H9 (cell line): ENCODE measurements around the gene RNF113A. TPM values are rescaled to one million over a fixed set of nuclear protein-coding genes. Genes with fewer than 3 reads are reported as not detected.

Experiments used
- DNase-seq: peaks from one replicate; pipeline ENCODE4 v3.0.0-alpha.2; 2017
- H2AFZ ChIP-seq: one replicate; pipeline ENCODE4 v1.6.1; 2013; ENCODE audit warnings: mild to moderate bottlenecking, low read length, control low read depth, moderate library complexity
- H2AK5ac ChIP-seq: 2 replicates; pipeline ENCODE4 v1.6.1; 2013; ENCODE audit warnings: low read length, control low read depth, mixed read lengths; ENCODE audit not compliant: insufficient read length
- H2BK120ac ChIP-seq: one replicate; pipeline ENCODE4 v1.6.1; 2013; ENCODE audit warnings: low read depth, mild to moderate bottlenecking, low read length, control low read depth, inconsistent platforms; ENCODE audit not compliant: poor library complexity, severe bottlenecking
- H2BK12ac ChIP-seq: 2 replicates; pipeline ENCODE4 v1.6.1; 2013; ENCODE audit warnings: low read length, control low read depth, mixed read lengths, low read depth; ENCODE audit not compliant: insufficient read length
- H2BK15ac ChIP-seq: 2 replicates; pipeline ENCODE4 v1.6.1; 2013; ENCODE audit warnings: low read depth, low read length, control low read depth
- H2BK20ac ChIP-seq: one replicate; pipeline ENCODE4 v1.6.1; 2013; ENCODE audit warnings: low read depth, mild to moderate bottlenecking, low read length, control low read depth, inconsistent platforms; ENCODE audit not compliant: poor library complexity, severe bottlenecking
- H2BK5ac ChIP-seq: 2 replicates; pipeline ENCODE4 v1.6.1; 2013; ENCODE audit warnings: low read length, control low read depth, mixed read lengths; ENCODE audit not compliant: insufficient read length
- H3K14ac ChIP-seq: 2 replicates; pipeline ENCODE4 v1.6.1; 2013; ENCODE audit warnings: low read length, control low read depth; ENCODE audit not compliant: insufficient read depth
- H3K18ac ChIP-seq: 2 replicates; pipeline ENCODE4 v1.6.1; 2013; ENCODE audit warnings: low read depth, mild to moderate bottlenecking, mixed read lengths, low read length, control low read depth; ENCODE audit not compliant: insufficient read length
- H3K23ac ChIP-seq: 2 replicates; pipeline ENCODE4 v1.6.1; 2013; ENCODE audit warnings: low read length, control low read depth, mixed read lengths, low read depth; ENCODE audit not compliant: insufficient read length
- H3K23me2 ChIP-seq: 2 replicates; pipeline ENCODE4 v1.6.1; 2013; ENCODE audit warnings: low read depth, mild to moderate bottlenecking, mixed read lengths, low read length, control low read depth; ENCODE audit not compliant: insufficient read length, poor library complexity, severe bottlenecking
- H3K27ac ChIP-seq: 2 replicates; pipeline ENCODE4 v1.5.1; 2013; ENCODE audit warnings: low read length, control low read depth, mixed read lengths, low read depth; ENCODE audit not compliant: insufficient read length
- H3K27me3 ChIP-seq: 2 replicates; pipeline ENCODE4 v1.6.1; 2013; ENCODE audit warnings: low read length, control low read depth, inconsistent platforms; ENCODE audit not compliant: insufficient read depth
- H3K4ac ChIP-seq: 2 replicates; pipeline ENCODE4 v1.6.1; 2013; ENCODE audit warnings: low read depth, mild to moderate bottlenecking, control low read depth, inconsistent platforms, low read length, moderate library complexity
- H3K4me1 ChIP-seq: 2 replicates; pipeline ENCODE4 v1.6.1; 2013; ENCODE audit warnings: low read length, control low read depth, inconsistent platforms; ENCODE audit not compliant: insufficient read depth
- H3K4me2 ChIP-seq: 2 replicates; pipeline ENCODE4 v1.6.1; 2013; ENCODE audit warnings: low read length, control low read depth, mixed read lengths; ENCODE audit not compliant: insufficient read length, insufficient read depth
- H3K56ac ChIP-seq: 2 replicates; pipeline ENCODE4 v1.6.1; 2013; ENCODE audit warnings: low read depth, mild to moderate bottlenecking, mixed read lengths, low read length, control low read depth; ENCODE audit not compliant: insufficient read length
- H3K79me1 ChIP-seq: 2 replicates; pipeline ENCODE4 v1.6.1; 2013; ENCODE audit warnings: low read depth, mild to moderate bottlenecking, moderate library complexity, low read length, control low read depth, inconsistent platforms; ENCODE audit not compliant: insufficient read depth, poor library complexity, severe bottlenecking
- H3K79me2 ChIP-seq: 2 replicates; pipeline ENCODE4 v1.6.1; 2013; ENCODE audit warnings: low read length, control low read depth, inconsistent platforms; ENCODE audit not compliant: insufficient read depth
- H3K9ac ChIP-seq: 2 replicates; pipeline ENCODE4 v1.6.1; 2013; ENCODE audit warnings: low read length, control low read depth, mixed read lengths; ENCODE audit not compliant: insufficient read length; ENCODE audit errors: extremely low read depth
- H3K9me3 ChIP-seq: one replicate; pipeline ENCODE4 v1.6.1; 2013; ENCODE audit warnings: low read depth, low read length, inconsistent platforms; ENCODE audit not compliant: control insufficient read depth
- H3T11ph ChIP-seq: one replicate; pipeline ENCODE4 v1.6.1; 2013; ENCODE audit warnings: mild to moderate bottlenecking, low read length, control low read depth, inconsistent platforms
- H4K20me1 ChIP-seq: one replicate; pipeline ENCODE4 v1.6.1; 2013; ENCODE audit not compliant: control insufficient read depth, insufficient read length, insufficient read depth
- H4K5ac ChIP-seq: 2 replicates; pipeline ENCODE4 v1.6.1; 2013; ENCODE audit warnings: low read depth, mild to moderate bottlenecking, mixed read lengths, low read length, control low read depth; ENCODE audit not compliant: insufficient read length
- H4K8ac ChIP-seq: replicated peaks from 2 replicates; pipeline ENCODE4 v1.6.1; 2013; ENCODE audit warnings: low read length, control low read depth, mixed read lengths, low read depth; ENCODE audit not compliant: insufficient read length
- H4K91ac ChIP-seq: 2 replicates; pipeline ENCODE4 v1.6.1; 2013; ENCODE audit warnings: low read depth, mild to moderate bottlenecking, moderate library complexity, mixed read lengths, low read length, control low read depth; ENCODE audit not compliant: insufficient read length
- H3K27ac Mint-ChIP-seq, 3 experiments: 2 replicates in 2 of 3; 3 replicates in 1 of 3; pipeline ENCODE4 v1.8.0; 2020 to 2021; ENCODE audit warnings: mixed read lengths in 3 of 3, mild to moderate bottlenecking in 1 of 3, moderate library complexity in 1 of 3
- H3K27me3 Mint-ChIP-seq: 2 replicates; pipeline ENCODE4 v1.8.0; 2021; ENCODE audit warnings: low read depth, mild to moderate bottlenecking, moderate library complexity, mixed read lengths
- H3K36me3 Mint-ChIP-seq, 3 experiments: 2 replicates in 2 of 3; 3 replicates in 1 of 3; pipeline ENCODE4 v1.8.0; 2020 to 2021; ENCODE audit warnings: low read depth in 3 of 3, mixed read lengths in 3 of 3; ENCODE audit not compliant: insufficient read depth in 1 of 3
- H3K4me1 Mint-ChIP-seq, 2 experiments: 2 replicates each; pipeline ENCODE4 v1.8.0; 2020; ENCODE audit warnings: mixed read lengths in 2 of 2
- H3K4me3 Mint-ChIP-seq, 2 experiments: 2 replicates in 1 of 2; 3 replicates in 1 of 2; pipeline ENCODE4 v1.8.0; 2020 to 2021; ENCODE audit warnings: mild to moderate bottlenecking in 2 of 2, mixed read lengths in 2 of 2, moderate library complexity in 1 of 2
- H3K9me3 Mint-ChIP-seq, 2 experiments: 2 replicates in 1 of 2; 3 replicates in 1 of 2; pipeline ENCODE4 v1.8.0; 2020; ENCODE audit warnings: mild to moderate bottlenecking in 2 of 2, mixed read lengths in 2 of 2, moderate library complexity in 1 of 2
- CTCF ChIP-seq: fragments of 200-600 bp; sonication (generic); conservative IDR thresholded peaks from 3 replicates; pipeline ENCODE4 v1.8.0; 2021; ENCODE audit warnings: antibody characterized with exemption, mild to moderate bottlenecking
- WGBS: extraction: QIAGEN DNeasy Blood & Tissue Kit; methylation state at CpG from one replicate; pipeline ENCODE4 v1.1.7; 2013; ENCODE audit warnings: missing lambda C conversion rate, low lambda C conversion rate, mixed read lengths; ENCODE audit not compliant: insufficient read length; ENCODE audit errors: extremely low coverage; 5-methylcytosine and 5-hydroxymethylcytosine counted together
- total RNA-seq: library from RNA; stranded (reverse); gene quantifications from 2 replicates; pipeline ENCODE4 v1.2.1, GENCODE V29; 2021

The RNF113A gene
- total RNA-seq, 1 experiment from 2014 or later = 13.7 TPM

DNA sequence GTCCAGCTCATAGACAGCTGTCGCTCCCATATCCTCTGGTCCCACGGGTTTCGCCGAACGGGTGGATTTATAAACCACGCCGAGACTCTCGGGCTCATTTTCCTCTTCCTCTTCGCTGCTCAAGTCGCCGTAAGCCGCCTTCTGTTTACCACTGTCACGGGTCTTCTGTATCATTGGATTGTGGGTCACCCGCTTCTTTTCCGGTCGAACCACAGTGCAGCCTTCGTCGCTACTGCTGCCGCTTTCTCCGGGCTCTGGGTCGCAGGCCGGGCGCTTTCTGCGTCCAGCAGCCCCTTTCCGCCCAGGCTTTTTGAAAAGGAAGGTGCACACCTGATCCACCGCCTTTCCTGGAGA is 311 bp downstream of the RNF113A start:
- DNase-seq = no peak
- peak overlapping the region; percentile 24; the same call in 1 of the 2 replicates for H3K14ac ChIP-seq
- no peak for TF ChIP-seq CTCF
- H2AK5ac ChIP-seq = no peak overlapping the region
- no peaks in the 10 kb centered on the region; the same call in 1 of the 2 replicates for H3K79me2 ChIP-seq
- H3K79me1 ChIP-seq = no peaks in the 10 kb centered on the region
- no peak overlapping the region for H4K8ac ChIP-seq
- H3K18ac ChIP-seq = no peak overlapping the region
- no CpG with 5 or more reads among the region's 26 CpGs for WGBS
- no peak overlapping the region for H2AFZ ChIP-seq
- H3K23me2 ChIP-seq = peaks cover 13% of the 10 kb centered on the region
- H2BK120ac ChIP-seq = no peak overlapping the region
- H4K20me1 ChIP-seq = no peaks in the 10 kb centered on the region
- peaks cover 7% of the 10 kb centered on the region for H3K9me3 ChIP-seq
- Mint-ChIP-seq H3K27ac (peak overlapping the region; percentile 33 to 98 (median 95); a peak in 5 of 7 replicates), H3K4me1 (peaks cover 0 to 3% of the 10 kb centered on the region in 2 experiments; a peak in 2 of 4 replicates), H3K27me3 (no peaks in the 10 kb centered on the region), H3K36me3 (peaks cover 6 to 16% (median 8%) of the 10 kb centered on the region in 3 experiments; a peak in 6 of 7 replicates), H3K9me3 (peaks cover 63 to 65% of the 10 kb centered on the region in 2 experiments), H3K4me3 (peak overlapping the region; percentile 88 to 95)
- no peaks in the 10 kb centered on the region for H3K4me1 ChIP-seq
- no peak overlapping the region for H3T11ph ChIP-seq
- H3K4ac ChIP-seq = no peak overlapping the region
- H4K91ac ChIP-seq = no peak overlapping the region
- H2BK15ac ChIP-seq = no peak overlapping the region
- H3K23ac ChIP-seq = no peak overlapping the region
- no peak overlapping the region for H3K27ac ChIP-seq
- H2BK20ac ChIP-seq = no peak overlapping the region
- peak overlapping the region; percentile 90 for H3K4me2 ChIP-seq
- peak overlapping the region; percentile 74 for H3K9ac ChIP-seq
- no peak overlapping the region for H4K5ac ChIP-seq
- H3K56ac ChIP-seq = no peak overlapping the region
- H2BK5ac ChIP-seq = no peak overlapping the region
- no peak overlapping the region for H2BK12ac ChIP-seq
- no peaks in the 10 kb centered on the region for H3K27me3 ChIP-seq
